HG02870 (cell line): ENCODE measurements around the gene POSTN.

ENCODE experiments used
- ATAC-seq: cut with Tn5 transposase; IDR thresholded peaks from one replicate; pipeline ENCODE4 v1.9.1; 2021; ENCODE audit warnings: mild to moderate bottlenecking, moderate library complexity; ENCODE audit not compliant: unreplicated experiment

POSTN gene

DNA sequence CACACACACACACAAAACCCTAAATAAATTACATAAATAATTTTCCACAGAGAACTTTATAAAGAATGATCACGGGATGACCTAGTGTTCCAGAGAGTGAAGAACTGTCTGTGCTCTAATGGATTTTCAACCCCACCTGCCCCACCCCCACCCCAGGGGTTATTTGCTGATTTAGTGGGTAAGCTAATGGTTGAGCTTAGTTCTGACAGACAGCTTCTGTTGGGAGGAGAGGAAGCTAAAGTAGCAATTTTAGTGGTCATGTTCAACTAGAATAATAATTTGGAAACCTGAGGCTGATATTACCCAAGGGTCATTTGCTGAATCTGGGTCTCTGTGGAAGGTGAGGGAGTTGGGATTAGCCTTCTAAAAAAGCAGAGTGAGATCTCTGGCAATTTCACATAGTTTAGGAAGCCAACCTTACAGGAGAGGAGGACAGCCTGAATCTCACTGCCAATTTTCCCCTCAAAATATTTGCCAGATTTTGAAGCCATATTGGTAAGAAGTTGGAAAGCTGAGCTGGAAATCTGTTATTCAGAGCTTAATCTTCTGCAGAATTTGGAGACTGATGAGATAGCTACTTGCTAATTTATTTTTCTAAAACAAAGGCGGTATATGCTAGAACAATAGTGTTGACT, 68.7 kb downstream of the POSTN start:
- no peak for ATAC-seq

DNA sequence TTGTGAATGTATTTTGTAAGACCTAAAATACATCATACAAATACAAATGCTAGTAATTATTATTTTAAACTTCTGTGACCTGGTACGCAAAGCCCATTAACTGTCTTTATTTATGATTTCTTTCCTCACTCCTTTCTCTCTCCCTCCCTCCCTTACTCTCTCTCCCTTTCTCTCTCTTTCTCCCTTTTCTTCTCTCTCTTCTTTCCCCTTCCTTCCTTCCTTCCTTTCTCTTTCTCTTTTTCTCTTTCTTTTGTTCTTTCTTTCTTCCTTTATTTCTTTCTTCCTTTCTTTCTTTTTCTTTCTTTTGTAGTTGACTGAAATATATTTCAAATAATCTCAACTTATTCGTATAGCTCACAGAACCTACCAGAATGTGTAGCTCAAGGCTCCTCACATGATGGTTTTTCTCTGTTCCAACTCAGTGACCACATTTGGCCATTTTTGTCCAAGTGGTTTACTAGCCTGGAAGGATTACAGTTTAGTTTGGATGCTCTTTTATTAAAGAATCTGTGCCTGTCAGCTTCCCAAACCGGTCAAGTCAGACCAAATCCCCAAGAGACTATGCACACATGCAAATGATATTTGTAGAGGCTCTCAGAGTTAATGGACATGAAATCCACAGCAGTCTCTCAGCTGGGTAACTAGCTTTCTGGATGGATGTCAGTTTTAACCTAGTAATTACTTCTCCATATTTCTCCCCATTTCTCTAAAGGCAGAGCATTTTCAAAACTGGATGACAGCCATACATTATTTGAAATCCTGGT, 71.7 kb downstream of the POSTN start:
- ATAC-seq: no peak

DNA sequence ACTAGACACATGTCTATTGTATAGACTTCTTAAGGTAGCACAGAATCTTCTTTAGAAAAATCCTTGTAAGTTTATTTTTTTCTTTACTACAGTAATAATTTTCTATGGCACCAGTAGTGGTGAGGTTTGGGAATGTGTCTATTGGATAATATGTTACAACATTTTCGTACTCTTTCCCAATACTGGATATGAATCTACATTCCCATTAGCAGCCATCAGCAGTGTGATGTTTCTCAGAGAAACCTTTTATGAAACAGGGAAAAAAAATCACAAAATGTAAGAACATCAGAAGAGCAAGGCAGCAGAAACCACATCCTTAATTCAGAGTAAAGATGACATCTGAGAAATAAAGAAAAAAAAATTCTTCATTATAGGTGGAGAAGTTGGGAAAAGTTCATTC, 83.3 kb downstream of the POSTN start:
- ATAC-seq: no peak
